Calu3 (cell line): ENCODE results near the gene BRINP3. TPM values are rescaled to one million over a fixed set of nuclear protein-coding genes. Genes with fewer than 3 reads are reported as not detected.
A peak's percentile ranks its signal among the peaks of the same experiment; 100 is the strongest.

Experiments used
- BruUV-seq: library from RNA; stranded (reverse); fragments of 400-500 nt; replicated peaks from 2 replicates; lab custom pipeline; 2021; lab: Mats Ljungman, UMichigan
- CTCF ChIA-PET: fragments of 300-600 bp; sonication (Branson Sonifier 250); formaldehyde crosslinking; loops from one replicate; lab custom pipeline; 2022; ENCODE audit warnings: antibody characterized with exemption; lab: Charles Lee
- DNase-seq: peaks from one replicate; pipeline ENCODE4 v3.0.0; 2022
- H3K27ac Mint-ChIP-seq: one replicate; pipeline ENCODE4 v1.8.0; 2022; ENCODE audit warnings: mixed read lengths; ENCODE audit not compliant: unreplicated experiment
- H3K27me3 Mint-ChIP-seq: one replicate; pipeline ENCODE4 v1.8.0; 2022; ENCODE audit warnings: mixed read lengths; ENCODE audit not compliant: unreplicated experiment
- H3K36me3 Mint-ChIP-seq: one replicate; pipeline ENCODE4 v1.8.0; 2022; ENCODE audit warnings: mild to moderate bottlenecking, moderate library complexity, mixed read lengths; ENCODE audit not compliant: insufficient read depth, unreplicated experiment
- H3K4me1 Mint-ChIP-seq: one replicate; pipeline ENCODE4 v1.8.0; 2022; ENCODE audit warnings: mild to moderate bottlenecking, low read depth, mixed read lengths; ENCODE audit not compliant: unreplicated experiment
- H3K4me3 Mint-ChIP-seq: one replicate; pipeline ENCODE4 v1.8.0; 2022; ENCODE audit warnings: mild to moderate bottlenecking, low read depth, moderate library complexity, mixed read lengths; ENCODE audit not compliant: unreplicated experiment
- H3K9me3 Mint-ChIP-seq: one replicate; pipeline ENCODE4 v1.8.0; 2022; ENCODE audit warnings: low read depth, mixed read lengths; ENCODE audit not compliant: unreplicated experiment
- CTCF ChIP-seq: fragments of 200-600 bp; IDR thresholded peaks from one replicate; pipeline ENCODE4 v1.8.0; 2022; ENCODE audit warnings: antibody characterized with exemption; ENCODE audit not compliant: unreplicated experiment
- intact Hi-C: fragments of 100-400 bp; cut with micrococcal nuclease; formaldehyde crosslinking; loops from one replicate; pipeline ENCODE4 v1.10.0; 2022; ENCODE audit not compliant: unreplicated experiment
- total RNA-seq: library from RNA; stranded (reverse); gene quantifications from 2 replicates; pipeline ENCODE4 v1.2.3, GENCODE V29; 2022

The BRINP3 gene
- total RNA-seq, 1 experiment from 2014 or later, result not detected

GRCh38 chr1:190479516-190479915 is 1.9 kb upstream of the BRINP3 start:
- Mint-ChIP-seq H3K4me3 (peak overlapping the region; percentile 79), H3K9me3 (no peaks in the 10 kb centered on the region), H3K27ac (no peak overlapping the region), H3K36me3 (peaks cover 15% of the 10 kb centered on the region), H3K4me1 (peaks cover 11% of the 10 kb centered on the region), H3K27me3 (no peaks in the 10 kb centered on the region)
- intact Hi-C loops, result no loop called here
- DNase-seq, result no peak
- CTCF ChIA-PET, result no interaction called here
- no peak for TF ChIP-seq CTCF
- BruUV-seq, result no TSS peak

- no peak for DNase-seq
- H3K9me3 Mint-ChIP-seq, result no peaks in the 10 kb centered on the region
- intact Hi-C loops, result no loop called here
- CTCF ChIA-PET, result no interaction called here
- peak overlapping the region; percentile 82 for H3K27ac Mint-ChIP-seq
- no TSS peak for BruUV-seq
- no peaks in the 10 kb centered on the region for H3K27me3 Mint-ChIP-seq
- TF ChIP-seq CTCF, result no peak
- H3K4me1 Mint-ChIP-seq, result peaks cover 11% of the 10 kb centered on the region
- peak overlapping the region; percentile 79 for H3K4me3 Mint-ChIP-seq
- peaks cover 15% of the 10 kb centered on the region for H3K36me3 Mint-ChIP-seq
Observed at GRCh38 chr1:190479050-190479397, 1.4 kb upstream of the BRINP3 start.

- peak overlapping the region; percentile 79 for H3K4me3 Mint-ChIP-seq
- no peaks in the 10 kb centered on the region for H3K9me3 Mint-ChIP-seq
- BruUV-seq, result no TSS peak
- H3K27me3 Mint-ChIP-seq, result no peaks in the 10 kb centered on the region
- H3K4me1 Mint-ChIP-seq, result peaks cover 11% of the 10 kb centered on the region
- H3K27ac Mint-ChIP-seq, result peak overlapping the region; percentile 82
- intact Hi-C loops, result no loop called here
- peak; percentile 16 for DNase-seq
- H3K36me3 Mint-ChIP-seq, result peaks cover 15% of the 10 kb centered on the region
- CTCF ChIA-PET, result no interaction called here
- TF ChIP-seq CTCF, result no peak
Observed at GRCh38 chr1:190478149-190479049, 735 bp upstream of the BRINP3 start.

- no peak for DNase-seq
- CTCF ChIA-PET, result interaction anchor here (0.6 to 0.9 kb wide), 3 partner anchors 36 to 757 kb away, joined by 4 to 13 read pairs (median 8); no protein-coding TSS in a partner anchor
- H3K4me3 Mint-ChIP-seq, result no peak overlapping the region
- intact Hi-C loops, result no loop called here
- no peak overlapping the region for H3K27ac Mint-ChIP-seq
- no TSS peak for BruUV-seq
- peaks cover 11% of the 10 kb centered on the region for H3K4me1 Mint-ChIP-seq
- no peaks in the 10 kb centered on the region for H3K27me3 Mint-ChIP-seq
- H3K9me3 Mint-ChIP-seq, result no peaks in the 10 kb centered on the region
- TF ChIP-seq CTCF, result no peak
- peaks cover 15% of the 10 kb centered on the region for H3K36me3 Mint-ChIP-seq
Observed at GRCh38 chr1:190476806-190477205, 858 bp downstream of the BRINP3 start.
